NCI-H2227 (cell line): ENCODE measurements around the gene ZDHHC21.

Experiments used
- DNase-seq: peaks from one replicate; lab custom pipeline; 2025; ENCODE audit not compliant: unreplicated experiment; lab: John Stamatoyannopoulos, UW

The ZDHHC21 gene

DNA sequence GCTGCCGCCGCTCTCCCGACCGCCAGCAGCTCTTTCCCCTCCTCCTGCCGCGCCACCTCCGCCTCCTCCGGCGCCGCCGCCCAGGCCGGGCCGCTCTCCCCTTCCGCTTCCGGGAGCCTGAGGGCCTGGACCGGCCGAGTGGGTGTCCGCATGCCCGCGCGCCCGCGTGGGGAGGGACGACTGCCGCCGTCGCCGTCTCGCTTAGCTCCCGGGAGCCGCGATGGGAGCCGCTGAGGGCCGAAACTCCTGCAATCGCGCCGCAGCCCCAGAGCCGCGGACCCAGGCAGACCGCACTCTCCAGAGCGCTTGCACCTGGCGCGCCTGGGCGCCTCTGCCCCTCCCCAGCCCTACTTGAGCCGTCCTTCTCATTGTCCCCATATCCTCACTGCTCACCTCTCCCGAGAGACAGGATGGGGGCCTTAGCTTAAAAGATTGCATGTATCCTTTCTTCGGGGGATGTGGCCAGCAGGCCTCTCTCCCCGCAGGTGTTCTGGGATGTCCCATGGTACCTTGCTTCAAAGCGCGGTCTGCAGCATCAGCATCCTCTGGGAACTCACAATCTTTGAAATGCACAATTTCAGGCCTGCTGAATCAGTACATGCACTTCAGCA is at the start of gene ZDHHC21:
ZDHHC21 (minus strand) TSS at position 182 of the 611 bp plus-strand sequence. CDS start 19,092 bp downstream, outside the sequence.
- peak; percentile 79 for DNase-seq

GRCh38 chr9:14741369-14741768 is 48.1 kb upstream of the ZDHHC21 start:
- no peak for DNase-seq

DNA sequence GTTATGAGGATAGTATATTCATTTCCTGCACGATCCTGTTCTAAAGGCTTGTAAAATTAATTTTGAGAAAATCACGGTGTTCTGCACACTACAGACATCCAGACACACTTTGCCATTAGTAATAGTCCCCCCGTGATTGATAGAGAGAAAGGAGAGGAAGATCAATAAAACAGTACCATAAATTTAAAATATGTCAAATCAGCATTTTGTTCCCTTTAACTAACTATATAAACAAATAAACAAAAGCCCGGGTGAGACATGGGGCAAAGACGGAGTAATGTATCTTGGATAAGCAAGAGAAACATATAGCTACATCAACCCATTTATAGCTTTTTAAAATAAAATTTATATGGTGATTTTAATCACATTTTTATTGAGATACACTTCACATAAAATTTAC is 39.9 kb upstream of the ZDHHC21 start:
- DNase-seq, result no peak

DNA sequence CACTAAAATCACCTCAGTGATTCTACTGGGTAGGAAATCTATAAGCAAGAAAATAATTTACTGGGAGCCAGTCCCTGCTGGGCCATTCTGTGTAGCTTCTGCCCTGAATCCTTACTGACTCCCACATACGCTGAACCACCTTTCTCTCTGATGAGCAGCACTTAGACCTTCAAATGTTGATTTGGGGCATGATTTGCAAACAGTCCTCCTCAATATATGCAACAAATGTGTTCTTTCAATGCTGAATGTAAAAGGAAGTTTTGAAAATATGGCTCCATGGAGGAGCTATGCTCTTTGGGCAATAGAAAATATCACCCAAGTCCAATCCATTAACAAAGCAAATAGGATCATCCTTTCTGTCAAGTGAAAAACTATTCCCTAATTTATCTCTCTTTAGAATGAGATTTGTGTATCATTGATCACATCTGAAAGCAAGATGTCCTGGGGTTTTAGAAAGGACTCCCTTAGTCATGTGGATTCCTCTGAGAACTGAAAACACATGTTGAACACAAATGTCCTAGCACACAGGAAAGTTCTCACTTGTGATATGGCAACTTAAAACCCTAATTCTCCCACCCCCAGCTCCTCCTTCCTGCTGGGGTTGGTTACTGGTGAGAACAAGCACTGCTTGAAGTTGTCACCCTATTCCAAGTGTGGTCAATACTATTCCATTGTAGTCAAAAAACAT is 38.2 kb upstream of the ZDHHC21 start:
- no peak for DNase-seq

DNA sequence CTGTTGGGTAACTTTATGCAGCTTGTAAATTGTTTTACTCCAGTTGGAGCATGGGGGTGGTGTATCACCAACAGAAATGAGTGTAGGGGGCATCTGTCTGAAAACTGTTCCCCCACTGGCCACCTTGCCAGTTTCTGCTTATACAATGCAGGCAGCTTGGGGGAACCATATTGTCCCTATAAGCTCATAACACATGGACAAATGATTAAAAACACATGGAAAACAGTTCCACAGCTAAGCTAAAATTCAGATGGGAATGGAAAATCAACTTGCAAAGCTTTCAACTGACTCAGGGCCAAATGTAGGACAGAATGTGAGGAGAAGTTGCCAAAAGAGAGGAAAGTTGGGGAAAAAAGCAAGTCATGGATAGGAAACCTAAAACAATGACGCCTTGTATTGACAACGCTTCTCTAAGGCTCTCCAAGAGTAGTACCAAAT is 37.2 kb upstream of the ZDHHC21 start:
- no peak for DNase-seq

DNA sequence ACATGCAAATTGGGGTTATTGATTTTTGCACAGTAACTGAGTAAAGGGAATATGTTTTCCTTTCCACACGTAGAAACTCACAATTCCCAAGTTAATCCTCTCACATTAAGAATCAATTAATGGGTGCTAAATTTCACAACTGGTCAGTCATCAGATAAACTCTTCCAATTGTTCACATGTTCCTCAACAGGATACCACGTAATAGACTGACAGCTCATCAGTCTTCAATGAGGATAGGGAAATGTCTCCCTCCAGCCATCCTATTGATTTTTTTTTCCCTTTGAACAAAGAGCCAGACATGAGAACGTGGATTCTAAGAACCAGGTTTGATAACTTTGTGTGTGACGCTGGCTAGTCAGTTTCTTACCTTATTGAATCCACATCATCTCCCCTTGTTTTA is 30.1 kb upstream of the ZDHHC21 start:
- DNase-seq, result no peak

- DNase-seq, result no peak
Measured at GRCh38 chr9:14722391-14723035, 29.3 kb upstream of the ZDHHC21 start, which contains the start of gene CER1. Gene CER1, minus strand, starts transcription at chr9:14722733. Its CDS starts 61 bp downstream, at chr9:14722672.

GRCh38 chr9:14719231-14719923 is 26.1 kb upstream of the ZDHHC21 start:
- no peak for DNase-seq

DNA sequence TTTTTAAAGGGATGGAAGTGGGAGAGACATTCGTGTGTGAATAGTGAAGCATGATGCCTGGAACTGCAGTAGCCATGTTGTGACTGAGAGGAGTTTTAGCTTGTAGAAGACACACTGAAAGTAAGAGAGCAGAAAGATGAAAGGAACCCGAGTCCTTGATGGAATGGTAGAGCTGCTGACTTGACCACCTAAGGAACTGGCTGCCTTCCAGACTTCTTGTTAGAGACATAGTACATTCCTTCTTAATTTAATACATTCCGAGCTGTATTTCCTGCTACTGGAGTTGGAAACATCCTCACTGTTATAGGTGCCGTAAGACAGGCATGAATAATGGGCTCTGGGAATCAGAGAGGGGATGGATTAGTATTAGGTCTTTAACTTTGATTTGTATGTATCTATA is 21.9 kb upstream of the ZDHHC21 start:
- no peak for DNase-seq

- DNase-seq, result no peak
Measured at GRCh38 chr9:14713187-14713767, 20.0 kb upstream of the ZDHHC21 start.

DNA sequence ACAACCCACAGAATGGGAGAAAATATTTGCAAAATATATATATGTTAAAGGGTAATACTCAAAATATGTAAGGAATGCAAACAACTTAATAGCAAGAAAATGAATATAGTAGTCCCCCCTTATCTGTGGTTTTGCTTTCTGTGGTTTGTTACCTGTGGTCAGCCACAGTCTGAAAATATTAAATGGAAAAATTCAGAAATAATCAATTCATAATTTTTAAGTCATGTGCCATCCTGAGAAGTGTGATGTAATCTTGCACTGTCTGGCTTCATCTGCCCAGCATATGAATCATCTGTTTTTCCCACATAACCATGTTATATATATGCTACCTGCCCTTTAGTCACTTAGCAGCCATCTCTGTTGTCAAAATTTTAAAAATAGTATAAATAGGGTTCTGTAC is 17.6 kb upstream of the ZDHHC21 start:
- no peak for DNase-seq

GRCh38 chr9:14706530-14707140 is 13.4 kb upstream of the ZDHHC21 start:
- no peak for DNase-seq

DNA sequence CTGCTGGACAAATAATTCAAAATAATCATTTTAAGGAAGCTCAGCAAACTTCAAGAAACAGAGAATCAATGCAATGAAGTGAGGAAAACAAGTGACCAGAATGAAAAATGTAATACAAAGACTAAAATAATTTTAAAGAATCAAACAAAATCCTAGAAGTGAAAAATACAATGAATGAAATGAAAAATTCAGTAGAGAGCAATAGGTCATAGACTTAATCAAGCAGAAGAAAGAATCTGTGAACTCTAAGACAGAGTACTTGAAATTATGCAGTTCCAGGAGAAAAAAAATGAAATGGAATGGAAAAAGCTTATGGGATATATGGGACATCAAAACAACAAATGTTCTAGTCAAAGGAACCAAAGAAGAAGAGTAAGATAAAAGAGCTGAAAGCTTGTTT is 11.8 kb upstream of the ZDHHC21 start:
- no peak for DNase-seq

- no peak for DNase-seq
Measured at GRCh38 chr9:14704281-14704680, 11.0 kb upstream of the ZDHHC21 start.

- no peak for DNase-seq
Measured at GRCh38 chr9:14702200-14702720, 9.0 kb upstream of the ZDHHC21 start.

DNA sequence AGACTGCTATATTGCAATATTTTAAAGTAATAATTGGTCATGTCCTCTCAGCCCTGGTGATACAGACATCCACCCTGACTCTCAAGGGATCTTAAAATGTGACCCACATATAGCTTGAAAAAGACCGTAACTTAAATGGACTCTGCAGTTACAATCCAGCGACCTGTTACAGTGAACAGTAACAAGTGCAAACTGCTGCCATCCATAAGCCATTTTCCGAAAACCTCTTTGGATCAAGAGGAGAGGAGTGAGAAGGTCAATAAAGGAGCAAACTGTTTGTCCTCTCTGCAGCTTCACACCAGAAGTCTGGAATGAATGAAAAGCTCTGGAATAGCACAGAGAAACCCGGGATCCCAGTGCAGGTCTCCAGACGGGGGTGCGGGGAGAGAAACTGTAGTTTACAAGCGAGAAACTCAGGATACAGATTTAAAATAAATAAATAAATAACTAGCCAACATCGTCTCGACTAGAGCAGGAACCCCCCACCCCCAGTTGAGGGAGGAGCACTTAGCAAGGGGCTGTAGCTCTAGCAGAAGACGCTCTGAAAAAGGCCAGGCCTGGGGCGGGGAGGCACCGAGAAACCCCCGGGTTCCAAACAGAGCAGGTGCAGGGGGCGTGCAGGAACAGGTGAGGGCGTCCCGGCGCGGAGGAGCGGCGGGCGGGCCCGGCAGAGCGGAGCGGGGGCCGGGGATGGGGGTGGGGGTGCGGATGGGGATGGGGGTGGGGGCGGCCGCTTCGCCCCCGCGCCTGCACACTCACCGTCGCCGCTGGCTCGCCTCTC is 572 bp downstream of the ZDHHC21 start:
- DNase-seq, result peak; percentile 67

GRCh38 chr9:14690948-14691730 is 2.1 kb downstream of the ZDHHC21 start:
- DNase-seq, result no peak

DNA sequence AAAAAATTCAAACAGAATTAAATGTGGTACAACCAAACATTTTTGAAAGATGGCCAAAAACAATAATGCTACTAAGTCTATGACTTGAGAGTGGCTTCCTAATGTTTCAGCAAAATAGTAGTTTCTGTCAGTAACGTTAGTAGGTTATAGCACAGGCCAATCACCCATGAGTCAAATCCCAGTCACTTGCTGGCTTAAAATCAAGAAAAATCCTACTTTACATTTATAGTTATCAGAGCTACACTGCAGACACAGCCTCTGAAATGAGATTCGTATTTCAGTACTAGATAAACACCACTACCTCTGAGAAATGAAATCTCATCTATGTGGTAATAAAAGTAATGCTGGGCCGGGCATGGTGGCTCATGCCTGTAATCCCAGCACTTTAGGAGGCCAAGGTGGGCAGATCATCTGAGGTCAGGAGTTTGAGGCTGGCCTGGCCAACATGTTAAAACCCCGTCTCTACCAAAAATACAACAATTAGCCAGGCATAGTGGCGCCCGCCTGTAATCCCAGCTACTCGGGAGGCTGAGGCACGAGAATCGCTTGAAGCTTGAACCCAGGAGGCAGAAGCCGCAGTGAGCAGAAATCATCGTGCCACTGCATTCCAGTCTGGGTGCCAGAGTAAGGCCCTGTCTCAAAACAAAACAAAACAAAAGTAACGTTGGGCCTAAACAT is 6.1 kb downstream of the ZDHHC21 start:
- DNase-seq, result no peak
